GM12864 (cell line): Measurements from ENCODE around the gene MAP3K2.

Experiments
- DNase-seq: peaks from one replicate; pipeline ENCODE4 v3.0.0-alpha.2; 2011; ENCODE audit warnings: low read depth
- H3K4me3 ChIP-seq: 2 replicates; pipeline ENCODE4 v1.5.1; 2011; ENCODE audit warnings: mild to moderate bottlenecking, low read depth, low read length, control low read depth
- CTCF ChIP-seq: IDR thresholded peaks from 2 replicates; pipeline ENCODE4 v1.5.1; 2011; ENCODE audit warnings: low read depth, mild to moderate bottlenecking, moderate library complexity, low read length, control low read depth, inconsistent platforms; ENCODE audit errors: missing control alignments

MAP3K2 gene

GRCh38 chr2:127428815-127429109 is 41.0 kb upstream of the MAP3K2 start:
- DNase-seq, result no peak
- H3K4me3 ChIP-seq, result no peak overlapping the region
- TF ChIP-seq CTCF, result no peak

- no peak overlapping the region for H3K4me3 ChIP-seq
- no peak for DNase-seq
- no peak for TF ChIP-seq CTCF
These were observed 40.5 kb upstream of the MAP3K2 start for GRCh38 chr2:127428057-127428814.

- DNase-seq, result no peak
- no peak overlapping the region for H3K4me3 ChIP-seq
- no peak for TF ChIP-seq CTCF
These were observed 39.7 kb upstream of the MAP3K2 start for GRCh38 chr2:127427376-127428056.

GRCh38 chr2:127426501-127427354 is 39.0 kb upstream of the MAP3K2 start:
- DNase-seq, result no peak
- TF ChIP-seq CTCF, result no peak
- no peak overlapping the region for H3K4me3 ChIP-seq

- no peak overlapping the region for H3K4me3 ChIP-seq
- TF ChIP-seq CTCF, result no peak
- DNase-seq, result no peak
These were observed 38.0 kb upstream of the MAP3K2 start for GRCh38 chr2:127425540-127426490.

- DNase-seq, result no peak
- TF ChIP-seq CTCF, result no peak
- H3K4me3 ChIP-seq, result no peak overlapping the region
These were observed 37.1 kb upstream of the MAP3K2 start for GRCh38 chr2:127424598-127425520.
